T47D (cell line): ENCODE measurements around the gene KREMEN1.

Source experiments
- DNase-seq, 2 experiments: peaks; one replicate each; pipeline versions ENCODE4 v3.0.0 to v3.0.0-alpha.2; 2011 to 2012; ENCODE audit warnings: low read depth in 1 of 2, low spot score in 1 of 2
- JUND ChIP-seq: IDR thresholded peaks from 2 replicates; pipeline ENCODE4 v1.6.1; 2012; ENCODE audit warnings: low read depth
- in situ Hi-C: cut with HindIII; loops from 2 replicates; pipeline ENCODE4 v1.10.0; 2016; ENCODE audit warnings: low sequenced_read_pairs, low pct_unique_long_range_greater_than_20kb

The KREMEN1 gene

GRCh38 chr22:29204455-29205183 is 131.8 kb downstream of the KREMEN1 start:
- no peak for TF ChIP-seq JUND
- DNase-seq = no peak
- in situ Hi-C loops = no loop called here

GRCh38 chr22:29205252-29205593 is 132.4 kb downstream of the KREMEN1 start:
- in situ Hi-C loops = no loop called here
- TF ChIP-seq JUND = no peak
- DNase-seq = peak in 1 of 2 experiments; percentile 43

GRCh38 chr22:29205594-29206371 is 132.9 kb downstream of the KREMEN1 start, which contains the start of gene EMID1:
TSS of gene EMID1 (plus strand) at chr22:29205896. CDS start at chr22:29206039, 143 bp downstream.
- no peak for TF ChIP-seq JUND
- peak; percentile 37 to 51 for DNase-seq
- in situ Hi-C loops = no loop called here

GRCh38 chr22:29206372-29207242 is 133.8 kb downstream of the KREMEN1 start:
- no peak for TF ChIP-seq JUND
- DNase-seq = no peak
- in situ Hi-C loops = no loop called here

GRCh38 chr22:29207243-29207550 is 134.4 kb downstream of the KREMEN1 start:
- no peak for TF ChIP-seq JUND
- no peak for DNase-seq
- in situ Hi-C loops = no loop called here

GRCh38 chr22:29207562-29208501 is 135.0 kb downstream of the KREMEN1 start:
- DNase-seq = no peak
- in situ Hi-C loops = no loop called here
- no peak for TF ChIP-seq JUND

GRCh38 chr22:29208502-29208862 is 135.6 kb downstream of the KREMEN1 start:
- TF ChIP-seq JUND = no peak
- in situ Hi-C loops = no loop called here
- no peak for DNase-seq

GRCh38 chr22:29208879-29209623 is 136.2 kb downstream of the KREMEN1 start:
- no peak for DNase-seq
- in situ Hi-C loops = no loop called here
- TF ChIP-seq JUND = no peak

- in situ Hi-C loops = no loop called here
- TF ChIP-seq JUND = no peak
- no peak for DNase-seq
Measured at GRCh38 chr22:29209624-29209929, 136.7 kb downstream of the KREMEN1 start.

- no peak for TF ChIP-seq JUND
- in situ Hi-C loops = no loop called here
- no peak for DNase-seq
Measured at GRCh38 chr22:29211066-29211465, 138.2 kb downstream of the KREMEN1 start.

- TF ChIP-seq JUND = no peak
- in situ Hi-C loops = no loop called here
- DNase-seq = no peak
Measured at GRCh38 chr22:29211466-29211865, 138.6 kb downstream of the KREMEN1 start.
